GM23338 (cell line): ENCODE results near the gene VWCE.

ENCODE experiments used
- CREB1 ChIP-seq: fragments of 250-450 bp; sonication (Bioruptor Pico); IDR thresholded peaks from 2 replicates; pipeline ENCODE4 v1.5.0; 2020; ENCODE audit warnings: low read depth, mild to moderate bottlenecking, moderate library complexity
- EZH2 ChIP-seq: fragments of 200-600 bp; sonication (generic); IDR thresholded peaks from one replicate; pipeline ENCODE4 v1.8.0; 2017; ENCODE audit warnings: antibody characterized with exemption, mild to moderate bottlenecking, low read depth; ENCODE audit not compliant: unreplicated experiment
- EZH2phosphoT487 ChIP-seq: fragments of 200-600 bp; sonication (generic); IDR thresholded peaks from one replicate; pipeline ENCODE4 v1.8.1; 2018; ENCODE audit warnings: antibody characterized with exemption; ENCODE audit not compliant: unreplicated experiment
- JUNB ChIP-seq: IDR thresholded peaks from one replicate; pipeline ENCODE4 v1.6.1; 2016; ENCODE audit warnings: antibody characterized with exemption; ENCODE audit not compliant: unreplicated experiment
- NANOG ChIP-seq: IDR thresholded peaks from 2 replicates; pipeline ENCODE4 v1.6.1; 2016; ENCODE audit warnings: antibody characterized with exemption, borderline replicate concordance
- POLR2AphosphoS5 ChIP-seq: IDR thresholded peaks from 2 replicates; pipeline ENCODE4 v1.6.1; 2016; ENCODE audit warnings: antibody characterized with exemption, low read depth
- REST ChIP-seq: IDR thresholded peaks from one replicate; pipeline ENCODE4 v1.6.1; 2018; ENCODE audit warnings: antibody characterized with exemption; ENCODE audit not compliant: unreplicated experiment
- STAT1 ChIP-seq: IDR thresholded peaks from one replicate; pipeline ENCODE4 v1.6.1; 2016; ENCODE audit warnings: antibody characterized with exemption; ENCODE audit not compliant: unreplicated experiment
- TF ChIP-seq, protein P1 (sequence below), 2 experiments: fragments of 200-600 bp in 1 of 2; sonication (generic) in 1 of 2; conservative IDR thresholded peaks; 2 replicates each; pipeline versions ENCODE4 v1.5.1 to v1.6.1; 2016 to 2017; ENCODE audit warnings: antibody characterized with exemption in 2 of 2, low read depth in 2 of 2, mild to moderate bottlenecking in 2 of 2, moderate library complexity in 1 of 2
- TF ChIP-seq, protein P2 (sequence below): IDR thresholded peaks from 2 replicates; pipeline ENCODE4 v1.6.1; 2016; ENCODE audit warnings: antibody characterized with exemption

DNA sequence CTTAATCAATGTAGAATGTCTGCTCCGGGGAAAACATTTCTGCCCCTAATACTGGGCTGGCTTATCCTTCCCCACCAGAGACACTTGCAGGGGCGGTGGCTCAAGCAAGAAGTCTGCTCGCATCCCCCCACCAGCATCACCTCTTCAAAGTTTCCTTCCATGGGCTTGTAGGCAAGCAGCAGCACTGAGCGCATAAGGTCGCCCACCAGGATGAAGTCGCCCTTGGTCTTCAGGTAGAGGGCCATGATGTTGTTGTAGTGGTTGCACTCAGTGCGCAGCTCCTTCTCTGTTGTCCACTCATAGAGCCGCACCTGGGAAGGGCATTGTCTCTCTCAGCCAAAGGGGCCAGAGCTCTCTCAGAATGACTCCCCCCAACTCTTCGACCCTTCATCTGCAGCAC, 8.6 kb upstream of the VWCE start:
- TF ChIP-seq, protein P1, sequence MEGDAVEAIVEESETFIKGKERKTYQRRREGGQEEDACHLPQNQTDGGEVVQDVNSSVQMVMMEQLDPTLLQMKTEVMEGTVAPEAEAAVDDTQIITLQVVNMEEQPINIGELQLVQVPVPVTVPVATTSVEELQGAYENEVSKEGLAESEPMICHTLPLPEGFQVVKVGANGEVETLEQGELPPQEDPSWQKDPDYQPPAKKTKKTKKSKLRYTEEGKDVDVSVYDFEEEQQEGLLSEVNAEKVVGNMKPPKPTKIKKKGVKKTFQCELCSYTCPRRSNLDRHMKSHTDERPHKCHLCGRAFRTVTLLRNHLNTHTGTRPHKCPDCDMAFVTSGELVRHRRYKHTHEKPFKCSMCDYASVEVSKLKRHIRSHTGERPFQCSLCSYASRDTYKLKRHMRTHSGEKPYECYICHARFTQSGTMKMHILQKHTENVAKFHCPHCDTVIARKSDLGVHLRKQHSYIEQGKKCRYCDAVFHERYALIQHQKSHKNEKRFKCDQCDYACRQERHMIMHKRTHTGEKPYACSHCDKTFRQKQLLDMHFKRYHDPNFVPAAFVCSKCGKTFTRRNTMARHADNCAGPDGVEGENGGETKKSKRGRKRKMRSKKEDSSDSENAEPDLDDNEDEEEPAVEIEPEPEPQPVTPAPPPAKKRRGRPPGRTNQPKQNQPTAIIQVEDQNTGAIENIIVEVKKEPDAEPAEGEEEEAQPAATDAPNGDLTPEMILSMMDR (conservative IDR thresholded peaks at IDR 0.05; ENCODE audit: low read depth in 2 of 2): no peak
- TF ChIP-seq CREB1 (CRISPR knock-in tag): no peak
- TF ChIP-seq EZH2phosphoT487: no peak
- no peak for TF ChIP-seq EZH2
- no peak for TF ChIP-seq REST
- no peak for TF ChIP-seq NANOG
- TF ChIP-seq POLR2AphosphoS5: no peak
- TF ChIP-seq, protein P2, sequence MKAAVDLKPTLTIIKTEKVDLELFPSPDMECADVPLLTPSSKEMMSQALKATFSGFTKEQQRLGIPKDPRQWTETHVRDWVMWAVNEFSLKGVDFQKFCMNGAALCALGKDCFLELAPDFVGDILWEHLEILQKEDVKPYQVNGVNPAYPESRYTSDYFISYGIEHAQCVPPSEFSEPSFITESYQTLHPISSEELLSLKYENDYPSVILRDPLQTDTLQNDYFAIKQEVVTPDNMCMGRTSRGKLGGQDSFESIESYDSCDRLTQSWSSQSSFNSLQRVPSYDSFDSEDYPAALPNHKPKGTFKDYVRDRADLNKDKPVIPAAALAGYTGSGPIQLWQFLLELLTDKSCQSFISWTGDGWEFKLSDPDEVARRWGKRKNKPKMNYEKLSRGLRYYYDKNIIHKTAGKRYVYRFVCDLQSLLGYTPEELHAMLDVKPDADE: no peak
- no peak for TF ChIP-seq STAT1
- TF ChIP-seq JUNB: no peak
